Right atrium auricular region (tissue), 2 donors: Measurements from ENCODE around the gene IFIT2. TPM values are rescaled to one million over a fixed set of nuclear protein-coding genes. Genes with fewer than 3 reads are reported as not detected.

ENCODE experiments used
- DNase-seq: peaks from one replicate; pipeline ENCODE4 v3.0.0-alpha.2; 2019; ENCODE audit warnings: low spot score
- H3K27ac ChIP-seq, 2 donors: fragments of 200-600 bp; sonication (generic); 1 replicate in 1 of 2; 2 replicates in 1 of 2; pipeline ENCODE4 v1.5.1; 2016 to 2019
- H3K27me3 ChIP-seq, 2 donors: fragments of 200-600 bp; sonication (generic); one replicate each; pipeline versions ENCODE4 v1.5.1 to v1.6.0; 2017 to 2019
- H3K36me3 ChIP-seq: fragments of 200-600 bp; sonication (generic); one replicate; pipeline ENCODE4 v1.5.1; 2016
- H3K4me1 ChIP-seq, 2 donors: fragments of 200-600 bp; sonication (generic); one replicate each; pipeline versions ENCODE4 v1.5.1 to v1.6.0; 2017 to 2019
- H3K4me3 ChIP-seq, 2 donors: fragments of 200-600 bp; sonication (generic); 1 replicate in 1 of 2; 2 replicates in 1 of 2; pipeline ENCODE4 v1.5.1; 2017 to 2019; ENCODE audit warnings: mild to moderate bottlenecking in 1 of 2, moderate library complexity in 1 of 2
- H3K9me3 ChIP-seq, 2 donors: fragments of 200-600 bp; sonication (generic); one replicate each; pipeline ENCODE4 v1.5.1; 2019
- CTCF ChIP-seq, 2 donors: fragments of 200-600 bp; sonication (generic); IDR thresholded peaks; one replicate each; pipeline ENCODE4 v1.5.1; 2019; ENCODE audit warnings: antibody characterized with exemption in 2 of 2
- total RNA-seq, 2 donors: library from RNA; depleted of rRNA; stranded (reverse); fragments of >200 nt; gene quantifications; one replicate each; pipeline ENCODE4 v1.1.0, GENCODE V29; 2016

The IFIT2 gene
- total RNA-seq, 2 donors from 2014 or later, result 2.6 TPM

- H3K4me3 ChIP-seq, result no peak overlapping the region
- no peaks in the 10 kb centered on the region for H3K27me3 ChIP-seq
- TF ChIP-seq CTCF (IDR thresholded peaks at IDR 0.05), result no peak
- peak overlapping the region in 1 of 2 donors; percentile 19 for H3K27ac ChIP-seq
- peaks cover 10% of the 10 kb centered on the region for H3K36me3 ChIP-seq
- DNase-seq, result peak; percentile 81
- no peaks in the 10 kb centered on the region for H3K9me3 ChIP-seq
- peaks cover 0 to 33% of the 10 kb centered on the region in 2 donors for H3K4me1 ChIP-seq
Observed at GRCh38 chr10:89342206-89342958, 40.5 kb downstream of the IFIT2 start.

- DNase-seq, result no peak
- peaks cover 10% of the 10 kb centered on the region for H3K36me3 ChIP-seq
- no peaks in the 10 kb centered on the region for H3K9me3 ChIP-seq
- H3K4me3 ChIP-seq, result no peak overlapping the region
- H3K27me3 ChIP-seq, result no peaks in the 10 kb centered on the region
- TF ChIP-seq CTCF (IDR thresholded peaks at IDR 0.05), result no peak
- H3K4me1 ChIP-seq, result peaks cover 0 to 38% of the 10 kb centered on the region in 2 donors
- peak overlapping the region in 1 of 2 donors; percentile 19 for H3K27ac ChIP-seq
Observed at GRCh38 chr10:89343089-89343767, 41.4 kb downstream of the IFIT2 start.

- no peak overlapping the region for H3K4me3 ChIP-seq
- H3K27me3 ChIP-seq, result no peaks in the 10 kb centered on the region
- peaks cover 0 to 47% of the 10 kb centered on the region in 2 donors for H3K4me1 ChIP-seq
- no peak overlapping the region for H3K27ac ChIP-seq
- H3K9me3 ChIP-seq, result no peaks in the 10 kb centered on the region
- DNase-seq, result no peak
- H3K36me3 ChIP-seq, result peaks cover 4% of the 10 kb centered on the region
- TF ChIP-seq CTCF (IDR thresholded peaks at IDR 0.05), result no peak
Observed at GRCh38 chr10:89344156-89344555, 42.3 kb downstream of the IFIT2 start.

- TF ChIP-seq CTCF (IDR thresholded peaks at IDR 0.05), result no peak
- no peaks in the 10 kb centered on the region for H3K9me3 ChIP-seq
- no peak for DNase-seq
- H3K4me3 ChIP-seq, result no peak overlapping the region
- no peaks in the 10 kb centered on the region for H3K36me3 ChIP-seq
- H3K27ac ChIP-seq, result peak overlapping the region in 1 of 2 donors; percentile 6
- peaks cover 0 to 53% of the 10 kb centered on the region in 2 donors for H3K4me1 ChIP-seq
- H3K27me3 ChIP-seq, result no peaks in the 10 kb centered on the region
Observed at GRCh38 chr10:89345367-89346000, 43.6 kb downstream of the IFIT2 start.

- peaks cover 0 to 65% of the 10 kb centered on the region in 2 donors for H3K4me1 ChIP-seq
- no peak for TF ChIP-seq CTCF (IDR thresholded peaks at IDR 0.05)
- H3K27ac ChIP-seq, result peak overlapping the region; percentile 59 to 66
- H3K27me3 ChIP-seq, result no peaks in the 10 kb centered on the region
- no peaks in the 10 kb centered on the region for H3K36me3 ChIP-seq
- no peaks in the 10 kb centered on the region for H3K9me3 ChIP-seq
- H3K4me3 ChIP-seq, result no peak overlapping the region
- DNase-seq, result no peak
Observed at GRCh38 chr10:89346405-89347254, 44.8 kb downstream of the IFIT2 start.
